Raji (cell line): ENCODE results near the gene SMAD5.

Experiments
- POLR2A ChIP-seq: IDR thresholded peaks from 2 replicates; pipeline ENCODE4 v1.6.1; 2011; ENCODE audit warnings: low read depth, low read length, control low read depth; ENCODE audit not compliant: insufficient read depth

The SMAD5 gene

DNA sequence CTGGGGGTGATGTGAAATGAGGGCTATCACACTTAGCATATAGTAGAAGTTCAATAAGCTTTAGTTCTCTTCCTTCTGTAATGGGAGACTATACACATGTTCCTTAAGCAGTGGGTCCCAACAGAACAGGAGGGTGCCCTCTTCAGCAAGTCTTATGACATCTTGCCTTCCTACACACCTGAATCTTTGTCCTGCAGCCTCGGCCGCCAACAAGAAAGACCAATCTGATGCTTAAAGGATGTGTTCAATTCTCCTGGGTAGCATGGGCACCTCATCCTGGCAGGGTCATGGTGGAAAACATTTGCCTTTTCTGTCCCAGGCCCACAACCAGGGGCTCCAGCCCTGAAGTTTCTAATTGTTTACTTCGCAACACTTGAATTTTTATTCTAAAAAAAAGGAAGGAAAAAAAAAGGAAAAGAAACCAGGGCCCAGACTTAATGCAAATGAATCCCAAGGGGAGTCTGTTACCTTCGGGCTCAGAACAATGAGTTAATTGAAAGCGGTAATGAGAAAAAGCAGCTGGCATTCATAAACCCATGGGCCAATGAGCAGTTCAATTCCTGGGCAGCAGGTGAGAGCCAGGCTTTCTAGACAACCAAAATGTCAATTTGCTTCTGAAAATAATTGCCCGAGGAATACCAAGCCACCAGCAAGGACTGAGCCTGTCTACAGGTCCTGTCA lies 26.2 kb upstream of the SMAD5 start:
- TF ChIP-seq POLR2A = no peak

DNA sequence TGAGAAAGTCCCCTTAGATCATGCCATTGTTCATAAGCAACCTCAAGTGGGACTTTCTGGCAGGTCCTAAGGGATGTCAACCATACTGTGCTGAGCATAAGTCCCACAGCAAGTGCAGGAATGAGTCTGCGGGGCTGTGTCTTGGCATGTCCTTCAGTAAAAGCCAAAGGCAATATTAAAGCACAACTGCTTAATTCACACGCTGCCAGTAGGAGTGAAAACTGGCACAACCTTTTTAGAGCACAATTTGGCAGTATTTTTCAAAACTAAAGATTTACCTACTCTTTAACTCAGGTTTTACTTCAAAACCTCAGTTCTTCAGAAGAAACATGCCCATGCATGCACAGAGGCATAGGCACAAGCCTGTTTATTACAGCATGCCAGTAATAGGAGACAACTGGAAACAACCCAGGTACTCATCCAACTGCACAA lies 24.4 kb upstream of the SMAD5 start:
- TF ChIP-seq POLR2A = no peak

DNA sequence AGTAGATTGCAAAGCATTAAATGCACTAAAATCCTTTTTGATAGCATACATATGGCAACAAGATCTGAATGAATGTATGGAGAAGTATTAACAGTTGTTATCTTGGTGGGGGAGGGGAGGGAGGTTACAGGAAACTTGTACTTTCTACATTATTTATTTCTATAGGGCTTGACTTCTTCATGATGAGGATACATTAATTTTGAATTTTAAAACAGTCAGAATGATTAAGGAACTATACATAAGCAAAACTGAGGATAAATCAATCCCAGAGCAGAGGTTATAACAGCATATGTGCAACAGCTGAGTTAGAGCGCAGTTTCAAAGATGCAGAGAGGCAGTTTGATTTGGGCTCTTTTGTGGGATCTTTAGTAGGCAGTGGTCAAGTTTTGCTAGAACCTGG lies 23.9 kb upstream of the SMAD5 start:
- TF ChIP-seq POLR2A = no peak

DNA sequence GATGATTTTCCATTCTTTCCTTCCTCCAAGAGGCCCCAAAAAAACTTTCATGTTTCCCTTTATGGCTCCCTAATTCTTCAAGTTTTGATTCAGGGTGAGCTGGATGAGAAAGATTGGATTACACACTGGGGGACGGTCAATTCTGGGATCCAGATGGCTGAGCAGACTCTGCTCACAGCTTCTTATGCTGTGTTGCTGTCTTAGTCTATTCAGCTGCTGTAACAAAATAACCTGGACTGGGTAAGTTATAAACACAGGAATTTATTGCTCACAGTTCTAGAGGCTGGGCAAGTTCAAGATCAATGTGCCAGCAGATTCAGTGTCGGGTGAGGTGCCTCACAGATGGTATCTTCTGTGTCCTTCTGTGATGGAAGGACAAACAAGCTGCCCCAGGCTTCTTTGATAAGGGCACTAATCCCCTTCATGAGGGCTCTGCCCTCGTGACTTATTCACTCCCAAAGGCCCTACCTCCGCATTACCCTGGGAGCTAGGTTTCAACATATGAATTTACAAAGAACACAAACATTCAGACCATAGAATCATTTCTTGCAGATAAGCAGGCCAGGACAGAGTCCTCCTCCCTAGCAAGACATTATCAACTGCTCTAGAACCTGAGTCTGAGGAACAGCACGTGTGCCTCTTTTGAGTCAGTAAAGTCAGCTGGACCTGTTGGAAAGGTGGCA lies 23.1 kb upstream of the SMAD5 start:
- TF ChIP-seq POLR2A = no peak

DNA sequence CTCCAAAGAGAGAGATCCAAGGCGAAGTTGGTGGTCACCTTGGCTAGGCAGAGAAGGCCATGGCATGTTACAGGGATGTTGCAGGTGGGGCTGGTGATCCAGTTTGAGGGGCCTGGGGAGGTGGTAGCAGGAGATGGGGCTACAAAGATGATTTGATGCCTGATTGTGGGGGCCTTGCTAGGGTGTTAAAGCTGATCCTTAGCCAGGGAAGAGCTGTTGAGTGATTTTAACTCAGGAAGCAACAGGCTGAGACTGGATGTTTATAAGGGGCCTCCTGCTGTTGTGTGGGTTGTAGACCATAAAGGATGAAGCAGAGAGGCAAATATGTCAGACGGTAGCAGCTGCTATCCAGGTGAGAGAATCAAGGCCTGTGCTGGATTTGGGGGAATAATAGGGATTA lies 19.0 kb upstream of the SMAD5 start:
- TF ChIP-seq POLR2A = no peak

DNA sequence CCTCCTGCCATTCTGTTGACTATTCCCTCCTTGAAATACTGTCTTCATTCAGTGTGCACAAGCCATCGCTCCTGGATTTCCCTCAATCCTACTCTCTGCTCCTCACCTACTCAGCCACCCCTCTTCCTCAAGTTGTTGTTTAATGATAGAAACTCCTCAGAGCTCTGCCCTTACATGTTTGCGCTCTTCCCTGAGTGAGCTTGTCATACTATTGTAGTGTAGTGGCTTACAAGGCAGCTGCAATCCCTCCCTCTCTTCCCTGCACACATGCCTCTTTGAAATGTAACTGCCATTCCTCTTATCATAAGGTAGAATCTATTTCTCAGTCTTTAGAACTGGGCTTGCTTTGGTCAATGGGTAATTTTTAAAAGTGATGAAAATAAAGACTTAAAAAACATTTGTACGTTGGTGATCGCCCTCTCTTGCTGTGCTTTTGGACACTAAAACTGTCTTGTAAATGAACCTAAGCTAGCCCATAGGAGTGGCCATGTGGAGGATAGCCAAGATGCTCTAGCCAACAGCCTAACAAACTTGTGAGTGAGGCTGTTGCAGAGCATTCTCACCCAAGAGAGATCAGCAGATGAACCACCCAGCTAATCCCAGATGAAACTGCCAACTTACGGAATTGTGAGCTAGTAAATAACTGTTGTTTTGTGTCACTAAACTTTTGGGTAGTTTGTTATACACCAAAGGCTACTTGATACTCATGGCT lies 18.1 kb upstream of the SMAD5 start:
- TF ChIP-seq POLR2A = no peak

DNA sequence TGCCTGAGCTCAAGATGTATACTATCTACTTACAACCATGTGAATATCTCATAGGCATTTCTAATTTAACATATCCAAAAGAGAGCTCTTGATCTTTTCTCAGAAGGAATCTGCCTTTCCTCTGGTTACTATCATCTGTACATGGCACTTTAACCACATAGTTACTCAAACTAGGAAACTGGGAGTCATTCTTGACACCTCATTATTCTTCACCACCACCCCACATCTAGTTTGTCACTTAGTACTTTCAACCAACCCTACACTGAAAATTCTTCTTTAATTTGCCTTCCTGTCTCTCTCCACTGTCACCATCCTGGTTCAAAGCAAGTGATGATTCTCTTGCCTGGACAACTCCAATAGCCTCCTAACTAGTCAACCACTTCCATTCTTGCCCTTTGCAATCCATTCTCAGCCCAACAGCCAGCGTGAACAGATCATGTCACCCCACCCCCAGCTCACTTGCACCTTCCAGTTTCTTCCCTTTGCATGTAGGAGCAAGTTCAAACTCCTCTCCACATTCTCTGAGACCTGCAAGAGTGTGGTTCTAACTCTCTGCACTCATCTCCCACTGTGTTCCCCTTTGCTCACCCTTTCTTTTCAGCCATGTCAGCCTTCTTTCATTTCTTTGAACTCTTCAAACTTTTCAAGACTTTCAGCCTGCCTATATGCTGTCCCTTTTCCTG lies 17.3 kb upstream of the SMAD5 start:
- TF ChIP-seq POLR2A = no peak

DNA sequence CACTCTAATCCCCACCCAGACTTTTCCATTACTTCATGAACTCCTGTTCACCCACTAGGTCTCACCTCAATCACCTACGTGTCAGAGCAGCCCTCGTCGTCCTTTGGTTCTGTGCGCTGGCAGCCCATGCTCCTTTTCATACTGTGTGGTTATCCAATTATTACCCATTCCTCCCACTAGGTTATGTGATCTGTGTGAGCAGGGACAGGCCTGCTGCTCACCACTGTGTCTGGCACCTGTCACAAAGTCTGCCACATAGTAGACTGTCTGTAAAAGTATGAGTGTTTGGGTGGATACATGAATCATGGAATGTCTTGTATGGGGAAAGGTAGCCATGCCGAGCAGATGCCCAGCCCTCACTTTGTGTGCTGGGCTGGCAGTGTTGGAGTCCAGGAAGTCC lies 12.1 kb upstream of the SMAD5 start:
- no peak for TF ChIP-seq POLR2A

DNA sequence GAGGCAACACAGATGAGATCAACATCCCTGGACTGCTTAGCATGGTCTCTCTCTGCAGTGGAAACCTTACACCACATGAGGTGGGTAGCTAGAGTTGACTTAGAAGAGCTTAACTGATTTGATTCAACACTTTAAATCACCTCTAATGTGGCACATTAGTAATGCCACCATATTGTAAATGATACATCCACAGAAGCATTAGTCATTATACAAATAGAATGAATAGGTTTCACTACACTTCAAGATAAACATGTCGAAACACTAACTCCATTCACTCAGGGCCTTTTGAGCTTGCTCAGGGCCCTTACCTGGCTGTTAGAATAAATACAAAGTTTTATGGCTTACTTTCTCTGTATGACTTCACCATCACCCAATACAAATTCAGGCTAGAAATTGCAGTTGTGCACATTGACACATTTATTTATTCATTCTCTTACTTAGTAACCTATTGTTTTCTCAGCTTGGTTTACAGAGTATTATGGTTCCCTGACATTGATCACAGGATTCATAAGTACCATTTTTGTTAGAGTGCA lies 9.3 kb upstream of the SMAD5 start:
- no peak for TF ChIP-seq POLR2A

DNA sequence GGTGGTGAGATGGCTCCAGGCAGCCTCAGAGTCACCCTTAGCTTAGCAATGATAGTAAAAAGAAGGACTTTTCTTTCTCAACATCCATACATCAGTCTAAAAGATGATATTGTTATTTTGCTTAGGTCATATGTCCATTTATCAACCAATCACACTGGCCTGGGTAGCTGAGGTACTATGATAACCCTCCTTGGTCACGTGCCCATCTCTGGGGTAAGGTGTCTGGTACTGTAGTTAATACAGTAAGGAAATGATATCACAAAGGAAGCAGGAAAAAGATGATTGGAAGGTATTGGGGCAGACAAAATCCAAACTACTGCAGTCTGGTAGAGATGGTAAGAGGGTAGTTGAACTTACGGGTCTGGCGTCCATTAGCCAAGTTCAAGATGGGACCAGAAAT lies 5.1 kb upstream of the SMAD5 start:
- no peak for TF ChIP-seq POLR2A

DNA sequence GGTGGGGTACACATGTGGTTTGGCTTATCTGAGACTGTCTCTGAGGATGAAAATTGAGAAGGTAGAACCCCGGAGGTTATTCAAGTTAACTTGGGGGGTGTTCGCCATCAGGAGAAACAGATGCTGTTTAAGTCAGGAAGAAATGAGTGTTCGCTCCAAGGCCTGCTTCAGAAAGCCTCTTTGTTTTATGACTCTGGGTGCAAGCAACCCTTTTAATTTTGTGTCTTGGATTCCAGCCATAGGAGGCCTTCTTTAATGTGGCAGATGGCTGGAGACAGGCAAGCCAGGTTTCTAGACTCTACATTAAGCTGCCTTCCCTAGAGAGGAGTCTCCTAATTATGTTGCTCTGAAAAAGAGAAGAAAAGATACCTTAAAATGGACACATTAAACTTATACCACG lies 4.2 kb upstream of the SMAD5 start:
- TF ChIP-seq POLR2A = no peak

DNA sequence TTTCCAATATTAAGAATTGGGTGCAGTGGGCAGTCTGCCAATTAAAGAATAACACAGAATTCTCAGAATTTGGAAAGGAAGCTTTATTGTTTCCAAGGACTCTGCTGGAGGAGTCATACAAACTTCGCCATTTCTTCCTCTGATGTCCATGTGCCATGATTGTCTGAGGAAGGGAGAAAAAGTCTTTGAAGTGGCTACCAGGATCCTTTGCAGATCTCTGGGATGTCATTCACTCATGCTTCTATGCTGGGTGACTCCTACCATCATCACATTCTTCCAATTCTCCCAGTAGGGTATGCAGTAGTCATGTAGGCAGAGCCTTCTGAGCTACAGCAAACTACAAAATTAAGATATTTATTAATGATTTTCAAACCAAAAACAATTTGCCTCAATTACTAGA lies 3.2 kb upstream of the SMAD5 start:
- TF ChIP-seq POLR2A = no peak

DNA sequence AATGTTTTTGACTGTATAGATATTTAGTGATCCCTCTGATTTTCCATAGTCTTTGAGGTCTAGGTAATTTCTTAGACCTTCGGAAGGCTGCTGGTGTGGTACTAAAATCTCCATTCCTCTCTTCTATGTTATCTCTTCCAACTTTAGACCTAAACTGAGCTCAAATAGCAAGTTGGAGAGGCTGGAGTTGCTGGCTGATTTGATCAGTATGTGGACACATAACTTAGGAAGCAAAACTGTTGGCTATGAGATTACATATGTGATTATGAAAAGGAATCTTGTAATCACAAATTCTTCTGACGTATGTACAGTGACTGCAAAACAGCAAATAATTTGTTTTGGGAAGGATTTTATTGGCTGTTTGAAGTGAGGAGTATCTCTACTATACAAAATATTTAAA lies 2.1 kb upstream of the SMAD5 start:
- no peak for TF ChIP-seq POLR2A

DNA sequence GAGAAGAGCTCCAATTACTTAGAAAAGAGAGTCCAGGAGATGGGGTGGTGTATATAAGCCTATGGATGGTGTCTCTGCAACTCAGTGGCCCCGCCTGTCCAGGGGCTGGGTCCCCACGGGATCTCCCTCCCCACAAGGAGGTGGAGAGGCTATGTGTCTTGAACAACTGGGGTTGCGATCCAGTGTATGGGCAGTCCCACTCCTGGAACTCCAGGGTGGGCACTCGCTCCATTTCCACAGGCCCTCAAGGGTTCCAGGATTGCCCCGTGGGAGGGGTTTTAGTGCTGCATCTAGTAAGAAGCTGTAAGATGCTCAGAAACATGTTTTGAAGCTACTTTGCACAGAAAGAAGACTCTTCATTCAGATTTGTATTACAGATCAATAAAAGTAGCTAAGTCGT lies 558 bp upstream of the SMAD5 start:
- no peak for TF ChIP-seq POLR2A

DNA sequence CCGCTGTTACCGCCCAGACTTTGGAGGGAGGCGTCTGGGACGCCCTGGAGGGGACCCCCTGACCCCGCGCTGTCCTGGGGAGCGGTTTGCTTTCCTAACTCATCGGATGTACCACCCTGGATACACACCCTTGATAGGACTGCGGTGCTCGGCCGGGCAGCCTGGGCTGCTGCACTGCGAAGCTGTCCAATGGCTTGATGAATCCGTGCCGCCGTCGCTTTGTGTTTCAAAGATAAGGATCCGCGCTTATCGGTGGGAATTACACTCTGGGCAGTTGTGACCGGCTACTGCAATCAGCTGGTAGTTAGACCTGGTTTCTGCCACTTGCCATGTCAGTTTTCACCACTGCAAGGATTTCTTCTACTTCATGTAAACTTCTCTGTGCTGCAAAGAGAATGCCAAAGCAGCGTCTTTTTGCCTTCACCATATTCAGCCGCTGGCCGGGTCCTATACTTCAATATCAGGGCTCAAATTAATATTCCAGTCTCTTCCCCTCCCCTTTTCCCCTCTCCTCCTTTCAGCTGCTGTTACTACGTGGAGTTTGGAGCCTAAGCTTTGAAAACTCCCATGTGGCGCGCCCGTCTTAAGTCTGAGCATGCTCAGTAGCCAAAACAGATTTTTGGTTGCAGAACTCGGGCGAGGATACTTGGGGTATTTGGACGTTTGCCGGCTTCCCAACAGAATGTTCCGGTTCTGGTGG lies 727 bp downstream of the SMAD5 start:
- no peak for TF ChIP-seq POLR2A
